ENCODE measurements around the gene SHKBP1. TPM values are rescaled to one million over a fixed set of nuclear protein-coding genes. Genes with fewer than 3 reads are reported as not detected.
A peak's percentile ranks its signal among the peaks of the same experiment; 100 is the strongest.
"Not testable (repeated sequence)": the region's sequence is repeated elsewhere in the genome, so short reads cannot be mapped to it uniquely, and the experiment has no call there.

SHKBP1 gene
- total RNA-seq, 1 donor, result 16.3 TPM

- Histone ChIP-seq H3K4me1 (ENCODE audit: insufficient read depth, low read length) (peaks cover 13% of the 10 kb centered on the region), H3K36me3 (ENCODE audit: insufficient read depth, low read length) (peaks cover 14% of the 10 kb centered on the region), H3K27me3 (ENCODE audit: insufficient read depth, low read length) (no peaks in the 10 kb centered on the region), H3K9me3 (ENCODE audit: low read depth, low read length) (no peaks in the 10 kb centered on the region), H3K27ac (ENCODE audit: low read depth, low read length) (no peak overlapping the region), H3K79me2 (ENCODE audit: insufficient read depth, low read length) (no peaks in the 10 kb centered on the region), H2AFZ (ENCODE audit: low read length) (no peak overlapping the region), H3K4me3 (ENCODE audit: insufficient read depth, low read length) (no peak overlapping the region), H4K20me1 (ENCODE audit: insufficient read depth, low read length) (no peaks in the 10 kb centered on the region), H3K4me2 (ENCODE audit: insufficient read depth, low read length) (no peak overlapping the region)
- DNase-seq (ENCODE audit: insufficient read length, low spot score, missing footprints), result peak; percentile 49
- no peak for TF ChIP-seq CTCF (IDR thresholded peaks at IDR 0.05; ENCODE audit: extremely low read depth, low read depth, low read length)
These were observed 12.4 kb downstream of the SHKBP1 start for GRCh38 chr19:40588926-40589569.

GRCh38 chr19:40589591-40590429 is 13.1 kb downstream of the SHKBP1 start:
- no peak for TF ChIP-seq CTCF (IDR thresholded peaks at IDR 0.05; ENCODE audit: extremely low read depth, low read depth, low read length)
- Histone ChIP-seq H3K9me3 (ENCODE audit: low read depth, low read length) (no peaks in the 10 kb centered on the region), H3K79me2 (ENCODE audit: insufficient read depth, low read length) (no peaks in the 10 kb centered on the region), H3K4me2 (ENCODE audit: insufficient read depth, low read length) (no peak overlapping the region), H3K27ac (ENCODE audit: low read depth, low read length) (no peak overlapping the region), H3K4me1 (ENCODE audit: insufficient read depth, low read length) (peaks cover 21% of the 10 kb centered on the region), H3K4me3 (ENCODE audit: insufficient read depth, low read length) (no peak overlapping the region), H4K20me1 (ENCODE audit: insufficient read depth, low read length) (no peaks in the 10 kb centered on the region), H3K27me3 (ENCODE audit: insufficient read depth, low read length) (no peaks in the 10 kb centered on the region), H3K36me3 (ENCODE audit: insufficient read depth, low read length) (peaks cover 14% of the 10 kb centered on the region), H2AFZ (ENCODE audit: low read length) (no peak overlapping the region)
- DNase-seq (ENCODE audit: insufficient read length, low spot score, missing footprints), result peak; percentile 62

GRCh38 chr19:40590464-40591265 is 14.0 kb downstream of the SHKBP1 start:
- H3K4me1 ChIP-seq (ENCODE audit: insufficient read depth, low read length), result peaks cover 17% of the 10 kb centered on the region
- DNase-seq (ENCODE audit: insufficient read length, low spot score, missing footprints), result peak; percentile 51
- no peaks in the 10 kb centered on the region for H3K9me3 ChIP-seq (ENCODE audit: low read depth, low read length)
- H3K4me3 ChIP-seq (ENCODE audit: insufficient read depth, low read length), result no peak overlapping the region
- H3K27me3 ChIP-seq (ENCODE audit: insufficient read depth, low read length), result no peaks in the 10 kb centered on the region
- H2AFZ ChIP-seq (ENCODE audit: low read length), result no peak overlapping the region
- no peak overlapping the region for H3K27ac ChIP-seq (ENCODE audit: low read depth, low read length)
- no peak overlapping the region for H3K4me2 ChIP-seq (ENCODE audit: insufficient read depth, low read length)
- no peaks in the 10 kb centered on the region for H3K79me2 ChIP-seq (ENCODE audit: insufficient read depth, low read length)
- no peak for TF ChIP-seq CTCF (IDR thresholded peaks at IDR 0.05; ENCODE audit: extremely low read depth, low read depth, low read length)
- no peaks in the 10 kb centered on the region for H4K20me1 ChIP-seq (ENCODE audit: insufficient read depth, low read length)
- H3K36me3 ChIP-seq (ENCODE audit: insufficient read depth, low read length), result peaks cover 14% of the 10 kb centered on the region

- H2AFZ ChIP-seq (ENCODE audit: low read length); H4K20me1 ChIP-seq (ENCODE audit: insufficient read depth, low read length); DNase-seq (ENCODE audit: insufficient read length, low spot score, missing footprints); H3K4me2 ChIP-seq (ENCODE audit: insufficient read depth, low read length); H3K9me3 ChIP-seq (ENCODE audit: low read depth, low read length); H3K4me3 ChIP-seq (ENCODE audit: insufficient read depth, low read length); H3K27me3 ChIP-seq (ENCODE audit: insufficient read depth, low read length); H3K27ac ChIP-seq (ENCODE audit: low read depth, low read length); H3K79me2 ChIP-seq (ENCODE audit: insufficient read depth, low read length): not testable (repeated sequence)
- peaks cover 19% of the 10 kb centered on the region for H3K4me1 ChIP-seq (ENCODE audit: insufficient read depth, low read length)
- peaks cover 13% of the 10 kb centered on the region for H3K36me3 ChIP-seq (ENCODE audit: insufficient read depth, low read length)
These were observed 15.1 kb downstream of the SHKBP1 start for GRCh38 chr19:40591724-40592123.
